Measurements from ENCODE around the gene WFIKKN1. TPM values are rescaled to one million over a fixed set of nuclear protein-coding genes. Genes with fewer than 3 reads are reported as not detected.
A peak's percentile ranks its signal among the peaks of the same experiment; 100 is the strongest.

WFIKKN1 gene
- total RNA-seq, 1 donor from 2014 or later = not detected

DNA sequence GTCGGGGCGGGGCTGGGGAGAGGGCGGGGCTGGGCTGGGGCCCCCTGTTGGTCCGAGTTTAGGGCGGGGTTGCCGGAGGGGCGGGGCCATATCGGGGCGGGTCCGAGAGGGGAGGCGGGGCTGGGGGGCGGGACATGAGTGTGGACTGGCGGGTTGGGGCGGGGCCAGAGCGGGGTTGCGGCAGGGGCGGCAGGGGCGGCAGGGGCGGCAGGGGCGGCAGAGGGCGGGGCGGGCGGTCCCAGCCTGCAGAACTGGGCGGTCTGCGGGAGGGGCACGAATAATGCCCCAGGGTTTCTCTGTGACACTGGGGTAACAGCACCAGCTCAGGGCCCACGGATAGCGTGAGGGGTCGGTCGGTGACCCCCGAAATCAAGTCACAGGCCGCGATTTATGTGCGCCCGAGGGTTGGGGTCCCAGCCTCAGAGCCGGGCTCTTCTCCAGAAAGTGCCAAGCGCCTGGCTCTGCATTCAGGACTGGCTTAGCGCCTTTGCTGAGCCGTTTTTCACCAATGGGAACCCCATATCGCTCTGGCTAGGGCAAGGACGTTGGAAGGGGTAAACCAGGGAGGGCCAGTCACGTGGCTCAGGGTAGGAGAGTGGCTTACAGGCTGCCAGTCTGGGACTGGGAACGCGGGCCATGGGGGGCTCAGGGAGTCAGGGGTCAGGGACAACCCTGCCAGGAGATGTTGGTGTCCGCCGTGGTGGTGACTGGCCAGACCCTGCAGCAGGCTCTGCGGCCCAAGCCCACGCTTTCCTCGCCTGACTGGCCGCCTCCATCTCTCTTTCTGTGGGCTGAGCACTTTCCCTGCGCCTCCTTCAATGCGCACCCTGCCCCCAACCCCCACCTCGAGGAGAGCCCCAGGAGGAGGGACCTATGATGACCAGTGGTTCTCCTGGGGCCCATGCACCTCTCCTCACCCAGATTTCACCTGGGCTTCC is 6.6 kb downstream of the WFIKKN1 start:
- peak; percentile 96 for DNase-seq

DNA sequence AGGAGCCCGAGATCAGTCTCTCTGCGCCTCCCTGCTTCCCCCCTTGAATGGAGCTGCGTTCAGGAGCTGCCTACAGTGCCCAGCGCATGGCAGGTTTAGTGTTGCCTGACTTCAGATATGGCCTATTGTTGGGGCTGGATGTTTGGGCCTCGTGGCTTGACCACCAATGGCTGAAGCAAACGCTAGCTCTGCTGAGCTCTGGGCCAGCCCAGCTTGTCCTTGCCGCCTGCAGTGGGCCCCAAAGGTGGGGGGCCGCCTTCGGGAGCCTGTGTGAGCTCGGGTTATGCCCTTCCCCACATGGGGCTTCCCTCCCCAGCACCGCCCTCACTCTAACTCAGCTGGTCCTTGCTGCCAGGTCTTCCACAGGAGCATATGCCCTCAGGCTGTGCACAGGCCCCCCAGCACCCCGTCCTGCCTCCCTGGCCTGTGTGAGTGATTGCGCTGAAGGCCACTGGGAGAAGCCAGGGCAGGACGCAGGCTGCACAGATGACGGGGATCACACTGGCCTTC is 7.3 kb downstream of the WFIKKN1 start:
- no peak for DNase-seq

DNA sequence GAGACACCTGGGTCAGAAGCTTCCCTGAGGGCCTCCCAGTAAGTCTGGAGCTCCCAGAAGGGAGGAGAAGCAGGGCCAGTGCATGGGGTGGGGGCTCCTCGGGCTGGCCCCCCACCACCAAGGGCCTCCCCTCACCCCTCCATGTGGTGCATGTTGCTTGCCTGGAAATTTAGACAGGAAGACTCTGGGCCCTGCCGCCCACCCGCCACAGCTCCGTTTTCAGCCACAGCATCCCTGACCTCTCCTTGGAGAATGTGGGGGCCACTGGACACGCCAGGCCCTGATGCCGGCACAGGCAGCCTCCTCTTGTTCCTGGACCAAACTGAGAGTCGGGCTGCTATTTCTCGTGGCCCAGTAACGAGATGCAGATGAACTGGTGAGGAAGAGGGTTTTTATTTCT is 8.1 kb downstream of the WFIKKN1 start:
- no peak for DNase-seq

DNA sequence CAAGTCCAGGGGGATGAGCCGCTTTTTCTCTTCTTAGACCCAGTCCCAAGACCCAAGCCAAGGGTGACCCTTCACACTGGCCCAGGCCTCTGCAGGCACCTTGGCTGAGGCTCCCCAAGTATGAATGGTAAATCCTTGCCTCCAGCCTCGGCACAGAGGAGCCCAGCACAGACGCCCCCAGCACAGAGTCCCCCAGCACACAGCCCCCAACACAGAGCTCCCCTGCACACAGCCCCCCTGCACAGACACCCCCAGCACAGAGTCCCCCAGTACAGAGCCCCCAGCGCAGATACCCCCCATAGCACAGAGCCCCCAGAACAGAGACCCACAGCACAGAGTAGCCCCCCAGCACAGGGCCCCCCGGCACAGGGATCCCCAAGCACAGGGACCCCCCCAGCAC is 9.8 kb downstream of the WFIKKN1 start:
- DNase-seq = no peak

DNA sequence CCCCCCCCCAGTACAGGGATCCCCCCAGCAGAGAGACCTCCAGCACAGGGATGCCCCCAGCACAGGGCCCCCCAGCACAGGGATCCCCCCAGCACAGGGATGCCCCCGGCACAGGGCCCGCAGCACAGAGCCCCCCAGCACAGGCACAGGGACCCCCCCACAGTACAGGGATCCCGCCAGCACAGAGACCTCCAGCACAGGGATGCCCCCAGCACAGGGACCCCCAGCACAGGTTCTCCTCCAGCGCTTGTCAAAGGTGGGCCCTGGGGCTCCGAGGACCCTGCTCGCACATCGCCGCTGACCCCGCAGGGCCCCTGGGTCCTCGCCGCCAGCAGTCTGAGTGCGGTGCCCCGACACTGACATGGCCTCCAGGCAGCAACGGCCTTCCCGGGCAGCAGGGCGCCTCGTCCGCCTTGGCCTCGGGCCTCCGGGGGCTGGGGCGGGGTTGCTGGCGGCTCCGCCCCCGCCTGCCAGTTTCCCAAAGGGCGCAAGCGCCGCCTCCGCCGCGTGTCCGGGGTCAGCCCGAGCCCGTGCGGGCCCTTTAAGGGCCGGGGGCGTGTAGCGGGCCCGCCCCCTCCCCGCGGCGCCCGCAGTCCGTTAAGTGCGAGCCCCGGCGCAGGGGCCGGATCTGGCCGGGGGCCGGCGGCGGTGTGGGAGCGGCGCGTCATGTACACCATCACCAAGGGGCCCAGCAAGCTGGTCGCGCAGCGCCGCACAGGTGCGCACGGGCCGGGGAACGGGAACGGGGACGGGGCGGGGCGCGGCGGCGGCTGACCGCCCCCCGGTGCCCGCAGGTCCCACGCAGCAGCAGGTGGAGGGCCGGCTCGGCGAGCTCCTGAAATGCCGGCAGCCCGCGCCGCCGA is 10.8 kb downstream of the WFIKKN1 start, which contains the start of gene MCRIP2:
MCRIP2 (plus strand) TSS at position 503 of the 863 bp plus-strand sequence; CDS start at position 667, 164 bp downstream.
- DNase-seq = peak; percentile 72

DNA sequence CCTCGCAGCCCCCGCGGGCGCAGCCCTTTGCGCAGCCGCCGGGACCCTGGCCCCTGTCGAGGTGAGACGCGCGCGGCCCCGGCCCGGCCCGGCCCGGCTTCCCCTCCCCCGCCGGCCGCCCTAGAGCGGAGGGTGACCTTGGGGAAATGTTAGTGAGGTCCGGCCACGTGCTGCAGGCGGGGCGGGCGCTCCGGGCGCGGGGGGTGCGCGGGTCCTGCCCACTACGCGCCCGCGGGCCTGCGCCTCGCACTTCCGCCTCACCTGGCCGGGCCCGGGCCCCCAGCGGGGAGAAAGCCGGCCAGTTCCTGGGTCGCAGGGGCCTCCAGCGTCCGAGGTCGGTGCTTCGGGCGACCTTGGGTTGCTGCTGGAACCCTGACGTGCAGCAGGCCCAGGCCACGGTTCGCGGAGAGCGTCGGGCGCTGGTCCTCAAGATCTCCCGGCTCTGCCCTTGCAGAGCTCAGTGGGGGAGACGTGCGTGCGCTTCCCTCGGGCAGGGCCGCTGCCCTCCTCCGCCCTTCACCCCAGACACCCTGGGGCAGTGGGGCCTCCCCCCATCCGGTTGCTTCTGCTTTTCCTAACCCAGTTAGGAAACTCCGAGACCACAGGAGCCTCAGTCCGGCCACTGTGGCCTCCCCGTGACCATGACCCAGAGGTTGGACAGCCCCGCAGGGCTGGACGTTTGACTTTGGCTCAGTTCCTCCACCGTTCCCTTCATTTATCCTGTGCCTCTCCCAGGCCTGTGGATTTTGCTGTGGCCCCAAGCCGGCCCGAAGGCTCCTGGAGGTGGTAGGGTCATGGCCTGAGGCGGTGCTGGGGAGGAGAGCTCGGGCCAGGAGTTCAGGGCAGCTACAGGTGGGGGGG is 11.6 kb downstream of the WFIKKN1 start:
- DNase-seq = no peak

DNA sequence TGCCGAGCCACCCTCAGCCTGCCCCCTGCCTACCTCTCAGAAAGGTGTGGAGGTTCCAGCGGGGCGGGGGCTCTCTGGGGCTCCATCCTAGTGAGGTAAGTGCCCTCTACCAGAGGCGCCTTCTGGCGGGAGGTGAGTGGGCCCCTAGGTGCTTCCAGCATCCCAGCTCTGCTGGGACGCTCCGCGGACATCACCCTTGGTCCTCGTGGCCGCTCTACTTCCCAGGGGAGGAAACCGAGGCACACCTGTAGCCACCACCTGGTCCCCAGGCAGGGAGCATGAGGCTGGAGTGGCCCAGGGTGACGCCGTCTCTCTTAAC is 12.2 kb downstream of the WFIKKN1 start:
- DNase-seq = no peak

DNA sequence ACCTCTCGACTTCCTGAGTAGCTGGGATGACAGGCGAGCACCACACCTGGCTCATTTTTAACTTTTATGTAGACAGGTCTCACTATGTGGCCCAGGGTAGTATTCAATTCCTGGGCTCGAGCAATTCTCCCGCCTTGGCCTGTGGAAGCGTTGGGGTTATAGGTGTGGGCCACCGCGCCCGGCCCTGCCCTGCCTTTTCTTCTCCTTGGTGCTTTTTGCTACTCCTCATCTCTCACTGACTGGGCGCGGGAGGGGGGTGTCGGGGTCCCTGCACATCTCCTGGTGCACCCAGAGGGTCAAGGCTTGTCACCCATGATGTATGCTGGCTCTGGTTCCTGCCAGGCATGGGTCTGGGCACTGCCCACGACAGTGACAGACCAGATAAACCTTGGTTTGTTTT is 13.8 kb downstream of the WFIKKN1 start:
- no peak for DNase-seq

DNA sequence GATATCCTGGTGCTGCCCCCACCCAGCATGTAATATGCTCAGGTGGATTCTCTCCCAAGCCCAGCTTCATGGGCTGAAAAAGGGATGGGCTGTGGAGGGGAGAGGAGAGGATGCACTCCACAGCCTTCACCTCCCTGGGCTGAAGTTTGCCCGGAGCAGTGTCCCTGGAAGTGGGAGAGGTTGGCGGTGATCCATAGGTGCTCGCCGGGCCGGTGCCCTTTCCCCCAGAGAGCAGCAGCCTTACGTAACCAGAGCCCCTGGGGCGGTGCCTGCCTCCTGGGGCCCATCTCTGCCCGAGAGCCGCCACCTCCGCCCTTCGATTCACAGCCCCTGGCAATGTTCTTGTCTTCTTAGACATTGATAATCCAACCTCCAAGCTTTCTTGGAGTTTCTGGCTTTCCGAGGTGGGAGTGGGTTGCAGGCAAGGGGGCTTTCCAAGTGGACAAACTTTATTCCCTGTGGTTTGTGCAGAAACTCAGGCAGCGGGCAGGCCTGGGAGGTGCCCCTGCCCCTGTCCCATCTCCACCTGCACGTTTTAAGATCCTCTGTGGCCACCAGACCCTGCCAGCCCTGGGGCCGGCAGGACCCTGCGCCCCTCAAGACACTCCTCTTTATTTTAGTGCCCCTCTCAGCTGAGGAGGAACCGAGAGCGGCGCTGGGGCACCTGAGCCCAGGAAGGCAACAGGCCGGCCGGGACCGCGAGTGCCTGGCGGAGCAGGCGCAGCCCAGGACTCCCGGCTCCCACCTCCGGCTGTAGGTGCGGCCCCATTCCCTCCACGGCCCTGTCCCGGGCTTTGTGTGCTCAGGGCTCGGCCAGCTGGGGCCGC is 15.3 kb downstream of the WFIKKN1 start:
- DNase-seq = no peak

DNA sequence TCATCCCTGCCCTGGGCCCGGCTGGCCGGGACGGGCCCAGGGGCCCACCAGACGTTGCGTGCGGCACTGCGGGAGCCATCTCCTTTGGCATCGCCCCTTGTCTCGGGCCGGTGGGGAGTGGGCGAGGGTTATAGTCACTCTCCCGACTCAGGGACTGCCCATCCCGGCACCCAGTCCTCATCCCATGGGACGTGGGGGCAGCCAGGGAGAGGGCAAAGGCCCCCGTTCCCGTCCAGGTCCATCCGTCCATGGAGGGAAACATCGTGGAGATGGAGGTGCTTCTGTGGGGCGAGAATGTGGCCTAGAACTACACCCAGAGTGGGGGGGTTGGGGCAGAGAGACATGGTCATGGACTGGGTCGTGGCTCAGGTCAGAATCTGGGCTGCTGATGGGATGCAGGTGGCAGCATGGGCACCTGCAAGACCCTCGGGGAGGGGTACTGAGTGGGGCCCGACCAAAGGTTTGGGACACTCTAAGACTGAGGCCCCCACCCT is 15.9 kb downstream of the WFIKKN1 start:
- DNase-seq = no peak

DNA sequence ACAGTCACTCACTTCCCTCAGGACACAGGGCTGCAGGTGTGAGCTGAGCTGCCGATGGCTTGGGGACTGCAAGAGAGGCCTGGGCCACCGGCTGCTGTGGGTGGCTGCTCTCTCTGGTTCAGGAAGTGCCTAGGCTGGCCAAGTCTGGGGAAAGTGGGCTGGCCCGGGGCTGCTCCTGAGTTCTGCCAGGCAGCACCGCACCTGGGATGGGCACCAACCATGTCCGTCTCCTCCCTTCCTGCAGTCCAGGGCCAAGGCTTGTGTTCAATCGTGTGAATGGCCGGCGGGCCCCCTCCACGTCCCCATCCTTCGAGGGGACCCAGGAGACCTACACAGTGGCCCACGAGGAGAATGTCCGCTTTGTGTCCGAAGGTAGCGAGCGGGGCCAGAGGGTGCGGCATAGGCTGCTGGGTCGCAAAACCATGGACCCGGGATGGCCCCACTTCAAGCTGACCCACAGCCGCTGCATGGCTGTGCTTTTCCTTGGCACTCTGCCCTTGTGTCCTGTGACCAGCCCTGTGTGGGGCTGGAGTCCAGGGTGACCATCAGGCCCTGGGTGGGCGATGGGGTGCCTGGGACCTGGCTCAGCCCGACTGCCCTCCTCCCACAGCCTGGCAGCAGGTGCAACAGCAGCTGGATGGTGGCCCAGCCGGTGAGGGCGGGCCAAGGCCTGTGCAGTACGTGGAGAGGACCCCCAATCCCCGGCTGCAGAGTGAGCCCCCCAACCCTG is 16.6 kb downstream of the WFIKKN1 start:
- DNase-seq = no peak

DNA sequence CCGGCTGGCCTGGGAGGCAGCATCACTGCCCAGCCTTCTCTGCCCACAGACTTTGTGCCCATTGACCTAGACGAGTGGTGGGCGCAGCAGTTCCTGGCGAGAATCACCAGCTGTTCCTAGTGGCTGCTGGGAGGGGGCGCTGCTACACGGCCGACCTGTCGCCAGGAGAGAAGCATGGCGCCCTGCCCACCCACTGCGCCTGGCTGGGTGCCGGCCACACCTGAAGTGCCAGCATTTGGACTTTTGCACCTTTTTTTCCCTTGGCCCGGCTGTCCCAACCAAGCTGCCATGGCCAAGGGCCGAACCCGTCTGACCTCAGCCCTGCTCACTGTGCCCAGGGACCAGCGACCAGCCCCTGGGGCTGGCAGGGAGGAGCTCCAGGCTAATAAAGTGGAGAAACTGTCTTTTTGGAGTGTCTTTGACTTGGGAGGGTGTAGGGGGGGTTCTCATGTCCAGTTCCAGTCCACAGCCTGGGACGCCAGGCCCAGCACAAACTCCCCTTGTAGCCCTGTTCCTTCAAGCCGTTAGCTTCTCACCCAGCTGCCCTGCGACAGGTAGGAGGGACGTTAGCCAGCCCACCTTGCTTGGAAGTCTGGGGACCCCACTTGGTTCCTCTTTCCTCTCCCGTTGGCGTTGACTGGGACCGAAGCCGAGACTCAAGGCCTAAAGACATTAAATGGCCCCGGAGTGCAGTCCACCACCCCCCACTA is 17.4 kb downstream of the WFIKKN1 start:
- DNase-seq = no peak

DNA sequence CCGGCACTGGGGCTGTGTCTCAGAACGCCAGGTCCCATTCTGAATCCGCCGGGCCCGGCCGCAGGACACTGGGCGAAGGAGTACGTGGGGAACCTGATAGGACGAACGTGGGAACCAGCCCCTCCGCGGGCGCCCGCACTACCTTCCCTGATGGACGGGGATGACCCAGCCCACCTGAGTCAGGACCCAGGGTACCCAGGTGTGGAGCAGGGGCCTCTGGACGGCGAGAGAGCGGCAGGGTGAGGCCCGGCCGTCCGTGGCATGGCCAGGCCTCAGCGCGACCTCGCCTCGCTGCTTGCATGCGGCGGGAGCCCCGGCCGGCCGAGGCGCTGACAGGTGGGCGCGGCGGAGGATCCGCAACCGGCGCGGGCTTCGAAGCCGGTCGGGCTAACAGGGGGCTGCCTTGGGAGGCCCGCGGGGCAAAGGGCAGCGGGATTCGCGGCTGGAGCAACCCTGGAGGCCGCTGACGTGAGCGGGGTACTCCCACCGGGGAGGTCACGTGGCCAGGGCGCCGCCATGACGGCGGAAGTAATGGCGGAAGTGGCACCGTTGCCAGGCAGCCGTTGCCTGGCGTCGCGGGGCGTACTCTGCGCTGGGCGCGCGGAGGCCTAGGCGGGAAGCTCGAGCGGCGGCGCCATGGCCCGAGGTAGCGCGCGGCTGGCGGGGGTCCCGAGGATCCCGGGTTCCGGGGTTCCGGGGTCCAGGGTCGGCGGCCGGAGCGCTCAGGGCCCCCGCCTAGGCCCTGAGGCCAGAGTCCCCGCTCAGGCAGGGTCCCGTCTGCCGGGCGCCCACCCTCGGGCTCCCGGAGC is 18.2 kb downstream of the WFIKKN1 start, which contains the start of gene WDR90:
WDR90 (plus strand) TSS at position 585 of the 809 bp plus-strand sequence; CDS start at position 637, 52 bp downstream.
- DNase-seq = peak; percentile 95

DNA sequence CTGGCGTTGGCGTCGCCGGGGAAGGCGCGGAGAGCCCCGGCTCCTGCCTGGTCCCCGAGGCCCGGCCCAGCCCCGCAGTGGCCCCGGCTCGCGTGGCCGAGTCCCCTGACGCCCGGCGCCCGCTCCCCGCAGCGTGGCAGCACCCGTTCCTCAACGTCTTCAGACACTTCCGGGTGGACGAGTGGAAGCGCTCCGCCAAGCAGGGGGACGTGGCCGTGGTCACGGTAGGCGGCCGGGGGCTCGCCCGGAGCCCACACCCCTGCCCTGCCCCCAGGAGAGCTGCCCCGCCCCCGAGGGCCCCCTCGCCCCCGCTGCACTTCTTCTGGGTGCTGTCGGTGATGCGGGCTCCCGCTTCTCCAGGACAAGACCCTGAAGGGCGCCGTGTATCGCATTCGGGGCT is 18.8 kb downstream of the WFIKKN1 start:
- DNase-seq = no peak

DNA sequence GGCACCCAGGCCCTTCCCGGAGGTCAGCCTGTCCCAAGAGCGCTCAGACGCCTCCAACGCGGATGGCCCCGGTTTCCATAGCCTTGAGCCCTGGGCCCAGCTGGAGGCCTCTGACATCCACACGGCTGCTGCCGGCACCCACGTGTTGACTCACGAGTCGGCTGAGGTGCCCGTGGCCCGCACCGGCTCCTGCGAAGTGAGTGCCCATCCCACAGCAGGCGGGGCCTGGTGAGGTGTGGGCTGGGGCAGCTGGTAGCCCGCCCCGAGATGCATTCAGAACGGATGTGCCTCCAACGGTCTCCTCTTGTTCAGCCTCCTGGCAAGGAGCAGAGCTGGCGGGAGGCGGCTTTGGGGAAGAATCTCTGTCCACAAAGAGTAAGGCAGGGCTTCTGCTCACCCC is 21.1 kb downstream of the WFIKKN1 start:
- no peak for DNase-seq

DNA sequence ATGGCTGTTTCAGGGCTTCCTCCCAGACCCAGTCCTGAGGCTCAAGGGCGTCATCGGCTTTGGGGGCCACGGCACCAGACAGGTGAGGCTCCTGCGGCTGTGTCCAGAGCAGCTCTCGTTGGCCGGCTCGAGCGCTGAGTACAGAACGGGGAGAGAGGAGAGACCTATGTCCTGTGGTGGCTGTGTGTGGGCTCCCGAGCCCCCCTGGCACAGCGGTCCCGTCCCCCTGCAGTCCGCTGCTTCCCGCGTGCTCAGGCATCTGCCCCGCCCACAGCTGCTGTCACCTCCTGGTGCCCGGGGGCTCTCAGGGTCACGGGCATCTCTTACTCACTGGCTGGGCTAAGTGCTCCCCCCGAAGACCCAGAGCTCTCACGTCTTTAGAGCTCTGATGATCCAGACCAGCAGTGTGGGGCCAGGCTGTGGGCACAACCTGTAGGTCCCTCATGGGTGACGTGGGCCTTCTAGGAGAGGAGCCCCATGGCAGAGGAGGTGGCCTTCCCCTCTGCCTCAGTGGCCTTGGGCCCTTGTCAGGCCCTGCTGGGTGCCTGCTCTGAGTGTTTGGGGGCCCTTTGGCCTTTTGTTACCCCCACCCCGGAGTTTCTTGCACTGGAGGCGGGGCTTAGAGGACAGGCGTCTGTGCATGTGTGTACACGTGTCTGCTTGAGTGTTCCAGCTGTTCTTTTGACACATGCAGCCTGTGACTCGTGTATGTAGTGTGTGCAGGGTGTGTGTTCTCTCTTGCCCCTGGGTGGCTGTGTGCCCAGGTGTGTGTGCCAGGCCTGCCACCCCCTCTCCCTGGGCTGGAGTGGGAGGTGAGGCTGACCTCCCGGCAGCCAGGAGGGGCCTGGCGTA is 21.9 kb downstream of the WFIKKN1 start:
- no peak for DNase-seq

DNA sequence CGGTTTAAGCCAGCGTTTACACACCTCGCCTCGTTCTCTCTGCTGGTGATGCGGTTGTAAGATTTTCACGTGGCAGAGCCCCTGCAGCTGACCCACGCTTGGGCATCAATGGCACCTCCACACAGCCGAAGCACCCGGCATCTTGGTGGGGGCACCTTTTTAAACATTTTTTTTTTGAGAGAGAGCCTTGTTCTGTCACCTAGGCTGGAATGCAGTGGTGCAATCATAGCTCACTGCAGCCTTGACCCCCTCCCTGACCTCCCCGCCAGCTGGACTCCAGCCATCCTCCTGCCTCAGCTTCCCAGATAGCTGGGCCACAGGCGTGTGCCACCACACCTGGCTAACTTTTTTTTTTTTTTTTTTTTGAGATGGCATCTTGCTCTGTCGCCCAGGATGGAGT is 23.2 kb downstream of the WFIKKN1 start:
- DNase-seq = no peak

Measured in tongue (tissue), 2 donors.